HG03095 (cell line): ENCODE results near the gene ARIH2.
A peak's percentile ranks its signal among the peaks of the same experiment; 100 is the strongest.
"Not testable (repeated sequence)": the region's sequence is repeated elsewhere in the genome, so short reads cannot be mapped to it uniquely, and the experiment has no call there.

Experiments
- ATAC-seq: cut with Tn5 transposase; IDR thresholded peaks from one replicate; pipeline ENCODE4 v1.9.1; 2021; ENCODE audit warnings: moderate library complexity; ENCODE audit not compliant: unreplicated experiment

The ARIH2 gene

DNA sequence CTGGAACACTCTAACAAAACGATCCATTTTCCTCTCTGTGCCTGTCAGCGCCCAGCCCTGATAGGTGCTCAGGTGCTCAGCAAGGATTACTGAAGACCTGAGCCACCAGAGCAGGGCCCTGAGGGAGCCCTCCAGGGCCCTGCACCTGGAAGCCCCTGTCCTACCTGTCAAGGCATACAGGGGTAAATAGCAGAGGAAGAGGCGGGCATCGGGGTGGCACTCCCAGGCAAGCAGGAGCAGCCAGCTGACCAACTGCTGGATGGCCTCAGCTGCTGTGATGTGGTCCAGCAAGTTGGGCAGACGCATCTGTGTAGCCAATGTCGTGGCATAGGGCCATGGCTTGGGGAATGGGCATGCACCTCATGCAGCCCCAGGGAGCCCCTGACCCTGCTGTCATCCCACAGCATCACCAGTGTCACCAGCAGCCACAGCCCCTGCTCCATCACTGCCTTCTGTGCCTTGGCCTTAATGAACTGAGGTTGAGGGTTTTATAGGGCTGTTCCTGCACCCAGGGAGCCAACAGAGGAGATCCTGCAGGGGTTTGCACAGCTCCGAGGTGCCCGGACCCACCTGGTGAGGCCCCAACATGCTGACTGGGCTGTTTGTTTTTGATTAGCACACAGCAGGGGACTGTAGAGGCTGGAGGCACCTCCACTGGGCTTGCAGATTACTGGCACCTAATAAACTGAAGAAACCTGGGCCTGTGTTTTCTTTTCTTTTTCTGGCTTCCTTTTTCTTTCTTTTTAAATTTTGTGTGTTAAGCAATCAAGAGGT lies 80.6 kb downstream of the ARIH2 start:
- ATAC-seq = no peak

- ATAC-seq = no peak
These were observed 82.5 kb downstream of the ARIH2 start for GRCh38 chr3:49001155-49001554.

DNA sequence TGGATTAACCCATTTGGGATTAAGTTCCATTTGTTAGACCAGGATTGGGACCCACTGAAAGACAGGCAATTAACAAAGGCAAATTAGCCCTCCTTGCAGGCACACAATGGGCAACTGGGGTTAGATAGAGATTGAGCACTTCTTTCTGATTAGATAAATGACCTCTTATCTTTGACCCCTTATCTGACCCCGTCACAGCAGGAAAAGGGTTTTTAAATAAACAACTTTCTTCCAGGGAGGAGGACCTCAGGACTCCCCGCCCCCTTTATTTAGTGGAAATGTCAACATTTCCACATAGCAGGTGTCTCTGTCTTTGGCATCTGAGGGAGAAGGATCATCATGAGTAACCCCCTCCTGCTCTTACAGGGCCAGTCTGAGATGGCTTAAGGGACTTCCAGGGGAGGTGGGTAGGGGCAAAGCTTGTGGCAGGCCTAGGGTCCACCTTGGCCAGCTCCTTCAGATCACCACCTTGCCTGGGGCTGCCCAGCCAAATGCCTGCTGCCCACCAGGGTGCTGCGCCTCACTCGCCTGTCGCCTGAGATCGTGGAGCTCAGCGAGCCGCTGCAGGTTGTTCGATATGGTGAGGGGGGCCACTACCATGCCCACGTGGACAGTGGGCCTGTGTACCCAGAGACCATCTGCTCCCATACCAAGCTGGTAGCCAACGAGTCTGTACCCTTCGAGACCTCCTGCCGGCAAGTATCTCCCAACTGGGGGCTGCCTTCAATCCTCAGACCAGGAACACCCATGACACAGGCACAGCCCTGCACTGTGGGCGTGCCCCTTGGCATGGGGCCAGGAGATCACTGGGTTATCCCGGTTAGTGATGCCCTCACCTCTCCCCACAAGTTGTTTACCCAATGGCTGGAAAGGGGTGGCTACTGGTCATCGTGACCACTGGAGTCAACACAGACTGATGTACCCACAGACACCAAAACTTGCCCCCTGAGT lies 86.0 kb downstream of the ARIH2 start:
- ATAC-seq = no peak

- ATAC-seq = no peak
These were observed 86.7 kb downstream of the ARIH2 start for GRCh38 chr3:49005303-49005680.

DNA sequence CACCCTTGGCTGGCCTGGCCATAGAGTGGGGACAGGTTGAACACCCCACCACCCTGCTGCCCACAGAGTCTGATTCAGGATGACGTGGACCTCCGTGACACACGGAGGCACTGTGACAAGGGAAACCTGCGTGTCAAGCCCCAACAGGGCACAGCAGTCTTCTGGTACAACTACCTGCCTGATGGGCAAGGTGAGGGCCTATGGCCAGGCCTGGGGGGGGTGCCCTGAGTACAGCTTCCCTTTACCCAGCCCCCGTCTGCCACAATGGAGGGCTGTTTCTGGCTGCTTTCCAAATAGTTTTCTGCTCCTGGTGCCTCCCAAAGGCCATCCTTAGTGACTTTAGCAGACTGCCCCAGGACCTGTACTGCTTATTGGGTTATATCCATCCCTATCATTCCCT lies 87.4 kb downstream of the ARIH2 start:
- ATAC-seq = no peak

DNA sequence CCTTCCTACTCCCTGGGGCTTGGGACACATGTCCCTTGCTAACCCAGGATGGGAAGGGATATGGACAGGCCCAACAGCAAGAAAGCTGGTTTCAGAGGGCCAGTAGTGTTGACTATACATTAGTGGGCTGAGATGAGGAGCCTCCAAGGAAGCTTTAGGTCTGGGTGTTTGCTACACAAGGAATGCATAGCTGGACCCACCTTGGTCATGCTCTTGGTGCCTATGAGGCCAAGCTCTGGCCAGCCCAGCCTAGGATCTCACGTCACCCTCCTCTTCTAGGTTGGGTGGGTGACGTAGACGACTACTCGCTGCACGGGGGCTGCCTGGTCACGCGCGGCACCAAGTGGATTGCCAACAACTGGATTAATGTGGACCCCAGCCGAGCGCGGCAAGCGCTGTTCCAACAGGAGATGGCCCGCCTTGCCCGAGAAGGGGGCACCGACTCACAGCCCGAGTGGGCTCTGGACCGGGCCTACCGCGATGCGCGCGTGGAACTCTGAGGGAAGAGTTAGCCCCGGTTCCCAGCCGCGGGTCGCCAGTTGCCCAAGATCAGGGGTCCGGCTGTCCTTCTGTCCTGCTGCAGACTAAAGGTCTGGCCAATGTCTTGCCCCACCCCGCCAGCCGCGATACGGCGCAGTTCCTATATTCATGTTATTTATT lies 87.9 kb downstream of the ARIH2 start:
- no peak for ATAC-seq

DNA sequence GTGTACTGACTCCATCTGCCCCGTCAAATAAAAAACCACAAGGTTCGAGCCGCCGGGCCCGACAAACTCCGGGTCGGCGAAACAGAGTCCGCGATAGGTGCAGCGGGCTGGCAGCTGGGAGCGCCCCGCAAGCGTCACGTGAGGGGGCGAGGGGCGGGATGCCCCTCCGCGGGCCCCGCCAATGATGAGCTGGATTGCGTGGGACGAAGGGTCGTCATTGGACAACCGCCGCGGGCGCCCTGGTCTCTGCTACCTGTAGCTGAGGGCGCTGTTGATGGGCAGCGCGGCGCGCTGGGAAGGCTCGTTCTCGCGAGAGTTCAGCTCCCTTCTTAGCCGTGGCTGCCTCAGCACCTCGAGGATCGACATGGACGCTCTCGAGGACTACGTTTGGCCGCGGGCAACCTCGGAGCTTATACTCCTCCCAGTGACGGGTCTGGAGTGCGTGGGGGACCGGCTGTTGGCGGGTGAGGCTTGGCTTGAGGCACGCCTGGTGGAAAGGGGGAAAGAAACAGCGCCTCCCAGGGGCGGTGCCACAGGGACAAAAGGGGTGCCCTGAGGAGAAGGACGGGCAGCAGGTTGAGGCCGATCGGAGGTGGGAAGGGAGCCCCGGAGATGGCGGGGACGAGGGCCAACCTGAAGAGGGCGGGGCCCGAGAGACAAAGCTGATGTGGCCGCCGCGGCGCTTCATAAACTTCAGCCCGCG lies 88.6 kb downstream of the ARIH2 start, which contains the start of gene WDR6:
TSS of gene WDR6 (plus strand) at position 324 of the 703 bp plus-strand sequence. CDS start at position 365, 41 bp downstream.
- ATAC-seq = peak; percentile 83

DNA sequence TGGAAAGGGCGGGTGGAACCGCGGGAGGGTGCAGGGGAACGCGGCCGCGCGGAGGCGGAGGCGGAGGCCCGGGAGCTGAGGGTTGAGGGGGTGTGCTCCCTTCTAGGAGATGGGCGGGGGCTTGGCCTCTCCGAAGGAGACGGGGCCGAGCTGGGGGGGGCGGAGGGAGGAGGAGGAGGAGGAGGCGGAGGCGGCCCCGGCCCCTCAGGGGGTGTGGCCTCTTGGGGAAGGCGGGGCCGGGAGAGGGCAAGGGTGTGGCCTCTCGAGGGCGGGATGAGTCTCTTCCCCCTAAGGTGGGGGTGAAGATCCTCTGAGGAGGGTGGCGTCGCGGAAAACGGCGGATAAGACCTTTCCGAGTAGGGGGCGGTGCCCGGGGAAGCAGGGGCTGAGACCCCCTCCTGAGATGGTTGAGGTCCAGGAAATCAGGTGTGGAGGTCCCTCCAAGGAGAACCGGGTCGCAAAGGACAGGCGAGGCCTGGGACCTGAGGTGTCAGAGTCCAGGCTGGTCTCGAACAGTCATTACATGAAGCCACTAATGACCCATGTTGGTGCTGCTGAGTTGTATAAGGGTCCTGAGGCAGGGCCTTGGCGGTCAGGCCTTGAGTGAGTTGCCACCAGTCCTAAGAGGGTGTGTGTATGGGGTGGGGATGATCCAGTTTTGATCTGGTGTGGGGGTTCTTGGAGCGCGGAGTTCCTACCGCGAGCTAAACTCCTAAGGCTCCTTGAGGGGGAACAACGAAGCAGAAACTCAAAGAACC lies 89.3 kb downstream of the ARIH2 start:
- peak; percentile 39 for ATAC-seq

DNA sequence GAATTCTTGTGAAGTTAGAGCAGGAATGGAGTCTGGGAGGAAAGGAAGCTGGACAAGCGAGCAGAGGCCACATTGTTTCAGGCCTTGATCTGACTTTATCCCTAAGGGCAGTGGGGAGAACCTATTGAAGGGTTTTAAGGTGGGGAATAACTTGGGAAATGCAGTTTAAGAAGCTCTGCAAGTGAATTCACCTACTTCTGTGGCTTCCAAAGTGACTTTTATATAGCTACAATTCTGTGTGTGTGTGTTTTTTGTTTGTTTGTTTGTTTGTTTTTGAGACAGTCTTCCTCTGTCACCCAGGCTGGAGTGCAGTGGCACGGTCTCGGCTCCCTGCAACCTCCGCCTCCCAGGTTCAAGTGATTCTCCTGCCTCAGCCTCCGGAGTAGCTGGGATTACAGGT lies 90.0 kb downstream of the ARIH2 start:
- ATAC-seq = not testable (repeated sequence)

GRCh38 chr3:49009396-49009795 lies 90.8 kb downstream of the ARIH2 start:
- ATAC-seq = no peak

DNA sequence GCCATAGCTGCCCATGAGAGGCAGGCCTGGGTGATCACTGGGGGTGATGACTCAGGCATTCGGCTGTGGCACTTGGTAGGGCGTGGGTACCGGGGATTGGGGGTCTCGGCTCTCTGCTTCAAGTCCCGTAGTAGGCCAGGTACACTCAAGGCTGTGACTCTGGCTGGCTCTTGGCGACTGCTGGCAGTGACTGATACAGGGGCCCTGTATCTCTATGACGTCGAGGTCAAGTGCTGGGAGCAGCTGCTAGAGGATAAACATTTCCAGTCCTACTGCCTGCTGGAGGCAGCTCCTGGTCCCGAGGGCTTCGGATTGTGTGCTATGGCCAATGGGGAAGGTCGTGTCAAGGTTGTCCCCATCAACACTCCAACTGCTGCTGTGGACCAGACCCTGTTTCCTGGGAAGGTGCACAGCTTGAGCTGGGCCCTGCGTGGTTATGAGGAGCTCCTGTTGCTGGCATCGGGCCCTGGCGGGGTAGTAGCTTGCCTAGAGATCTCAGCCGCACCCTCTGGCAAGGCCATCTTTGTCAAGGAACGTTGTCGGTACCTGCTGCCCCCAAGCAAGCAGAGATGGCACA lies 93.9 kb downstream of the ARIH2 start:
- no peak for ATAC-seq

GRCh38 chr3:49013113-49013737 lies 94.6 kb downstream of the ARIH2 start:
- ATAC-seq = no peak

DNA sequence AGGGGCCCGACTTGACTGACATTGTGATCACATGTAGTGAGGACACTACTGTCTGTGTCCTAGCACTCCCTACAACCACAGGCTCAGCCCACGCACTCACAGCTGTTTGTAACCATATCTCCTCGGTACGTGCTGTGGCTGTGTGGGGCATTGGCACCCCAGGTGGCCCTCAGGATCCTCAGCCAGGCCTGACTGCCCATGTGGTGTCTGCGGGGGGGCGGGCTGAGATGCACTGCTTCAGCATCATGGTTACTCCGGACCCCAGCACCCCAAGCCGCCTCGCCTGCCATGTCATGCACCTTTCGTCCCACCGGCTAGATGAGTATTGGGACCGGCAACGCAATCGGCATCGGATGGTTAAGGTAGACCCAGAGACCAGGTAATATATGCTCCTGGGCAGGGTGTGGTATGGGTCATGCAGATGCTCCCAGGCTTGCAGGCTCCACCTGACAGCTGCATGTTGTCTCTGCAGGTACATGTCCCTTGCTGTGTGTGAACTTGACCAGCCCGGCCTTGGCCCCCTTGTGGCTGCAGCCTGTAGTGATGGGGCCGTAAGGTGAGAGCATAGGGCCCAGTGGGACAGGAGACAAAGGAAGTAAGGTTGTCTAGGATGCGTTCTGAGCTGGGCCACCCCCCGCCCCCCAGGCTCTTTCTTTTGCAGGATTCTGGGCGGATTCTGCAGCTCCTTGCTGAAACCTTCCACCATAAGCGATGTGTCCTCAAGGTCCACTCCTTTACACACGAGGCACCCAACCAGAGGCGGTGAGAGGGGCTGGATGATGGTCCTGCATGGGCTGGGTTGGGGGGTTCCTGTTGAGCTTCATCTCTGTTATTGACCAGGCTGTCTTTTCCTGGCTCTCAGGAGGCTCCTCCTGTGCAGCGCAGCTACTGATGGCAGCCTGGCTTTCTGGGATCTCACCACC lies 95.4 kb downstream of the ARIH2 start:
- no peak for ATAC-seq

GRCh38 chr3:49015072-49015471 lies 96.4 kb downstream of the ARIH2 start:
- ATAC-seq = no peak

DNA sequence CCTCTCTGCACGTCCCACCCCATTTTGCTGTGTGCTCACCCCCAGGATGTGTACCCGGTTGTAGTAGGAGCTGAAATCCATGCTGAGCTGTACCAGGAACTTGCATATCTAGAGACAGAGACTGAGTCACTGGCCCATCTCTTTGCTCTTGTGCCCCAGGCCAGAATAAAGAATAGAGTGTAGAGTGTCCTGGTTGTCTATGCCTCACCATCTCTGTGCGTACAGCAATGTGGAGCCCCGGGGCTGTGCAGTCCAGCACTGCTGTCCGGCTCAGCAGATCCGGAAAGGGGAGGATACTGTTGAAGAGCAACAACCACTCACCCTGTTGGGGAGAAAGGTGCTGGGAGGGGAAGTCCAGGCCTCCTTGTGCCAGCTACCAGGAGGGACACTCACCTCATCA lies 97.1 kb downstream of the ARIH2 start:
- ATAC-seq = no peak

GRCh38 chr3:49016414-49017228 lies 98.0 kb downstream of the ARIH2 start:
- ATAC-seq = no peak

- no peak for ATAC-seq
These were observed 98.8 kb downstream of the ARIH2 start for GRCh38 chr3:49017229-49017970.
